ENCODE results near the gene ADAM22.

GRCh38 chr7:88046839-88047573 lies 113.0 kb downstream of the ADAM22 start:
- no peak for TF ChIP-seq POLR2AphosphoS5 (IDR thresholded peaks at IDR 0.05)
- no peak for TF ChIP-seq CTCF (IDR thresholded peaks at IDR 0.05 in 8 of 11, conservative IDR thresholded peaks at IDR 0.05 in 3 of 11)

All from spleen (tissue), 7 donors.